ENCODE results near the gene MPP2.
A peak's percentile ranks its signal among the peaks of the same experiment; 100 is the strongest.
"Not testable (repeated sequence)": the region's sequence is repeated elsewhere in the genome, so short reads cannot be mapped to it uniquely, and the experiment has no call there.

The MPP2 gene

GRCh38 chr17:43931062-43931571 is 23.8 kb upstream of the MPP2 start:
- DNase-seq (ENCODE audit: low read depth in 2 of 2): no peak

- no peak for DNase-seq (ENCODE audit: low read depth in 2 of 2)
Observed at GRCh38 chr17:43928609-43929008, 21.3 kb upstream of the MPP2 start.

- not testable (repeated sequence) for DNase-seq (ENCODE audit: low read depth in 2 of 2)
Observed at GRCh38 chr17:43927929-43928328, 20.6 kb upstream of the MPP2 start.

GRCh38 chr17:43927060-43927864 is 19.9 kb upstream of the MPP2 start:
- no peak for DNase-seq (ENCODE audit: low read depth in 2 of 2)

GRCh38 chr17:43924558-43924957 is 17.2 kb upstream of the MPP2 start:
- no peak for DNase-seq (ENCODE audit: low read depth in 2 of 2)

GRCh38 chr17:43920500-43921095 is 13.3 kb upstream of the MPP2 start:
- DNase-seq (ENCODE audit: low read depth in 2 of 2): no peak

GRCh38 chr17:43918026-43918389 is 10.7 kb upstream of the MPP2 start:
- DNase-seq (ENCODE audit: low read depth in 2 of 2): no peak

- peak in 1 of 2 donors; percentile 26 for DNase-seq (ENCODE audit: low read depth in 2 of 2)
Observed at GRCh38 chr17:43917348-43918025, 10.2 kb upstream of the MPP2 start.

GRCh38 chr17:43917016-43917347 is 9.6 kb upstream of the MPP2 start:
- DNase-seq (ENCODE audit: low read depth in 2 of 2): no peak

GRCh38 chr17:43916385-43916784 is 9.0 kb upstream of the MPP2 start:
- DNase-seq (ENCODE audit: low read depth in 2 of 2): no peak

- DNase-seq (ENCODE audit: low read depth in 2 of 2): no peak
Observed at GRCh38 chr17:43915559-43915958, 8.2 kb upstream of the MPP2 start.

- DNase-seq (ENCODE audit: low read depth in 2 of 2): no peak
Observed at GRCh38 chr17:43914451-43914850, 7.1 kb upstream of the MPP2 start.

GRCh38 chr17:43913584-43913983 is 6.2 kb upstream of the MPP2 start:
- no peak for DNase-seq (ENCODE audit: low read depth in 2 of 2)

GRCh38 chr17:43912635-43913304 is 5.4 kb upstream of the MPP2 start:
- DNase-seq (ENCODE audit: low read depth in 2 of 2): no peak

GRCh38 chr17:43911904-43912303 is 4.6 kb upstream of the MPP2 start:
- DNase-seq (ENCODE audit: low read depth in 2 of 2): no peak

- no peak for DNase-seq (ENCODE audit: low read depth in 2 of 2)
Observed at GRCh38 chr17:43909537-43910231, 2.3 kb upstream of the MPP2 start.

GRCh38 chr17:43907998-43908721 is 824 bp upstream of the MPP2 start:
- peak; percentile 28 to 43 for DNase-seq (ENCODE audit: low read depth in 2 of 2)

GRCh38 chr17:43906951-43907424 is 348 bp downstream of the MPP2 start:
- no peak for DNase-seq (ENCODE audit: low read depth in 2 of 2)

GRCh38 chr17:43905985-43906852 is 1.1 kb downstream of the MPP2 start:
- DNase-seq (ENCODE audit: low read depth in 2 of 2): peak in 1 of 2 donors; percentile 38
